HG03571 (cell line): ENCODE results near the gene EFCAB6.
"Not testable (repeated sequence)": the region's sequence is repeated elsewhere in the genome, so short reads cannot be mapped to it uniquely, and the experiment has no call there.

Experiments used
- ATAC-seq: cut with Tn5 transposase; IDR thresholded peaks from one replicate; pipeline ENCODE4 v1.9.1; 2021; ENCODE audit not compliant: unreplicated experiment

Gene EFCAB6

GRCh38 chr22:43723816-43724215 is 88.3 kb downstream of the EFCAB6 start:
- no peak for ATAC-seq

- ATAC-seq: no peak
These were observed 89.7 kb downstream of the EFCAB6 start for GRCh38 chr22:43722444-43722843.

GRCh38 chr22:43720716-43721115 is 91.4 kb downstream of the EFCAB6 start:
- ATAC-seq: no peak

GRCh38 chr22:43714104-43714503 is 98.0 kb downstream of the EFCAB6 start:
- no peak for ATAC-seq

DNA sequence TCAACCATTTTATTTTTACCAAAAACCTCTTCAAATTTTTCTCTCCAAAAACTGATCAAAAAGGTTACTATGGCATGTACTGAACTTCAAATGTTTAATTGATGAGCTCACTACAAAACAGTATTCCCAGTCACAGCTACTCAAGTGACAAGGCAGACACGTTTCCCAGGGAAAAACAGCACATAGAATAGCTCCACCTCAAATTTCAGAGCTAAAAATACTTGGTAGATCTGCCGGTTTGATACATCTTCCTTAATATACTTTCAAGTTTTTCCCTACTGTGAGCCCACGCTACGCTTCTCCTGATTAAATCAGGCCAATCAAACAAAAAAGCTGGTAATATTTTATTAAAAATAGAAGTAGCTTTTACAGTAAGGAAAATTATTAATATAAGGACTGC is 100.4 kb downstream of the EFCAB6 start:
- ATAC-seq: no peak

DNA sequence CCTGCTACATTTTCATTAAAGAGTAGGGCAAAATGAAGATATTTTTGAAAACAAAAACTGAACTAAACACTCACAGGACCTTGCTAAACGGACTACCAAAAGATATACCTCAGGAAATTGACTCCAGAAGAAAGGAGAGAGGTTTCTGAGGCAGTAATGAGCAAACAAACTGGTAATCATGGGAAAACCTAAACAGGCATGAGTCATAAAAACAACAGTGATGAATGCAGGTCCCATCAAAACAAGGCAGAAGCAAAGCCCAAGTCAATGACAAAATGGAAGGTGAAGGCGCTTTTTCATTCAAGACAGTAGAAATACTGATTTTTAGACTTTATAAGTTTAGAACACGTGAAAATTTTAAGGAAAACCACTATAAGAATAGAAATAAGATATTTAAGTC is 104.5 kb downstream of the EFCAB6 start:
- ATAC-seq: no peak

GRCh38 chr22:43706571-43707328 is 105.4 kb downstream of the EFCAB6 start:
- no peak for ATAC-seq

GRCh38 chr22:43706151-43706550 is 106.0 kb downstream of the EFCAB6 start:
- ATAC-seq: no peak

GRCh38 chr22:43704051-43704450 is 108.1 kb downstream of the EFCAB6 start:
- ATAC-seq: no peak

- ATAC-seq: no peak
These were observed 113.7 kb downstream of the EFCAB6 start for GRCh38 chr22:43698403-43698802.

- ATAC-seq: no peak
These were observed 114.2 kb downstream of the EFCAB6 start for GRCh38 chr22:43697894-43698293.

GRCh38 chr22:43693249-43693648 is 118.9 kb downstream of the EFCAB6 start:
- no peak for ATAC-seq

DNA sequence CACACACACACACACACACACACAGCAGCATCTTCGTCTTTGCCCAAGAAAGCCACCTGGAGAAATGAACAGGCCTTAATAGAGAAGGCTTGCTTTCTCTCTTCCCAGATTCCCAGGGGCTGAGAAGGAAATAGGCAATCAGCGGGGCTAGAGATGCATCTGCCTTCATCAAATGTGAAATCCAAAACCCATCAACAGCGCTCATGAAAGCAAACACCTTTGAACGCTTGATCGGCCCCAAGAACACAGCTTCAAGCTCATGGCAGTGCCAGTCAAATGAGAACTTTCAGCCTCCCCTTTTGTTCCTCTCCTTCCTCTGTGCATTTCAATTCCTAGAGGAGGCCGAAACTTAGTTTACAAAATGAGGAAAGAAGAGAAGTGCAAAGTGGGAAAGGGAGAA is 122.7 kb downstream of the EFCAB6 start:
- no peak for ATAC-seq

GRCh38 chr22:43682851-43683250 is 129.3 kb downstream of the EFCAB6 start:
- ATAC-seq: no peak

GRCh38 chr22:43681731-43682360 is 130.3 kb downstream of the EFCAB6 start:
- ATAC-seq: no peak

DNA sequence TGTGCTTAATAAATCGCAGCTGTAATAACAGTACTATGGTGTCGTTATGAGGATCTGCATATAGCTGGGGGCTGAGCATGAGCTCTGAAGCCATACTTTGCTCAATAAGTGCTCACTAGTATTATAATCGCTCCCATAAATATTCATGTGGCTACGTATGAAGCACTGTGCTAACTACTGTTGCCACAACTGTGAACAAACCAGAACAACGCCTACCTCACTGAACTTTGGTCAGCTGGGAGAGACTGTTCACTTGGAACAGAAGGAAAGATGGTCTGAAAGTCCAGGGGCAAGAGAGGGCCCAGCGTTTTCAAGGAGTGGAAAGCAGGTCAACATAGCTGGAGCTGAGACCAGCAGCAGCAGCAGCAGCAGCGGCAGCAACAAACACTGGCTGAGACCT is 141.6 kb downstream of the EFCAB6 start:
- no peak for ATAC-seq

- no peak for ATAC-seq
These were observed 142.9 kb downstream of the EFCAB6 start for GRCh38 chr22:43669190-43669589.

GRCh38 chr22:43667656-43668055 is 144.4 kb downstream of the EFCAB6 start:
- no peak for ATAC-seq

DNA sequence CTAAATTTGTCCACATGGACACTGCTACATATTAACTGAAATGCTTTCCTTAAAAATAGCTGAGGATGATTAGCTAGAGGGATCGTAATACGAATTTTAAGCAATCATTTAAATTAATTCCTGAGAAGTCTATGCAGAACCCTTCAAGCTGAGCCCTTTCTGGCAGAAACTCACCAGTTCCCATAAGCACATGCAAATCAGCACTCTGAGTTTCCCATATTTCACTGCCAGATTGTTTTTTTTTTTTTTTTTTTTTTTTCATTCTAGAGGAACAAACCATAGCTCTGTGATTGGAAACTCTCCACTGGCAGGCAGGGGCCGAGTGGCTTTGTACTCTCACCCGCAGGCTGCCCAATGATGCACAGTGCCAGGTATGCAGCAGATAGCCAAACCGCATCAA is 145.6 kb downstream of the EFCAB6 start:
- no peak for ATAC-seq

- ATAC-seq: no peak
These were observed 153.3 kb downstream of the EFCAB6 start for GRCh38 chr22:43658823-43659222.

- ATAC-seq: not testable (repeated sequence)
These were observed 155.5 kb downstream of the EFCAB6 start for GRCh38 chr22:43656581-43656980.

GRCh38 chr22:43654271-43654670 is 157.8 kb downstream of the EFCAB6 start:
- ATAC-seq: no peak

- ATAC-seq: no peak
These were observed 159.3 kb downstream of the EFCAB6 start for GRCh38 chr22:43652845-43653244.
